Measurements from ENCODE around the gene FAF1. TPM values are rescaled to one million over a fixed set of nuclear protein-coding genes. Genes with fewer than 3 reads are reported as not detected.
"Not testable (repeated sequence)": the region's sequence is repeated elsewhere in the genome, so short reads cannot be mapped to it uniquely, and the experiment has no call there.

FAF1 gene
- polyA plus RNA-seq, 1 of the 3 experiments (the other 2 are of a cell fraction), result 8.7 TPM

DNA sequence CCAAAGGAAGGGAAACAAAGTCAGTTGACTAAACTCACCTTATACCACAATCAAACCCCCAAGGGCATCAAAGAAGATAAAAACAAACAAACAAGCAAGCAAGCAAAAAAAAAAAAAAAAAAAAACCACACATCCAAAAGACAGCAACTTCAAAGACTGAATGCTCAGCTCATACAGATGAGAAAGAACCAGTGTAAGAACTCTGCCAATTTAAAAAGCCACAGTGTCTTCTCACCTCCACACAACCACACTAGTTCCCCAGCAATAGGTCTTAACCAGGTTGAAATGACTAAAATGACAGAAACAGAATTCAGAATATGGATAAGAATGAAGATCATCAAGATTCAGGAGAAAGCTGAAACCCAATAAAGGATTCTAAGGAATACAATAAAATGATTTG, 193.4 kb downstream of the FAF1 start (continued):
- no peak for TF ChIP-seq REST (IDR thresholded peaks at IDR 0.05; ENCODE audit: low read depth, low read length)
- no peak for TF ChIP-seq ELF1 (IDR thresholded peaks at IDR 0.05)
- TF ChIP-seq SIN3A (IDR thresholded peaks at IDR 0.05; ENCODE audit: borderline replicate concordance, low read depth, low read length), result no peak
- TF ChIP-seq JUND (IDR thresholded peaks at IDR 0.05), result no peak

DNA sequence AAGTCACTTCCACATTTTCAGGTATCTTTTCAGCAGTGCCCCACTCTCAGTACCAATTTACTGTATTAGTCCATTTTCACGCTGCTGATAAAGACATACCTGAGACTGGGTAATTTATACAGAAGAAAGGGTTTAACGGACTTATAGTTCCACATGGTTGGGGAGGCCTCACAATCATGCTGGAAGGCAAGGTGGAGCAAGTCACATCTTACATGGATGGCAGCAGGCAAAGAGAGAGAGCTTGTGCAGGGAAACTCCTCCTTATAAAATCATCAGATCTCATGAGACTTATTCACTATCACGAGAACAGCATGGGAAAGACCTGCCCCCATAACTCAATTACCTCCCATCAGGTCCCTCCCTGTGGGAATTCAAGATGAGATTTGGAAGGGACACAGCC, 203.5 kb downstream of the FAF1 start:
- H3K36me3 ChIP-seq (replicated peaks in 1 of 2; ENCODE audit: control insufficient read depth in 1 of 2, insufficient read depth in 2 of 2, low read length in 1 of 2); H4K20me1 ChIP-seq (ENCODE audit: insufficient read depth); H2AFZ ChIP-seq (ENCODE audit: low read depth); H3K4me1 ChIP-seq (ENCODE audit: control insufficient read depth in 1 of 2, insufficient read depth in 2 of 2, low read depth in 1 of 2, low read length in 1 of 2); H3K79me2 ChIP-seq (ENCODE audit: insufficient read depth); H3K9me2 ChIP-seq; H3K9me3 ChIP-seq; CTCF ChIA-PET; H3K27me3 ChIP-seq (ENCODE audit: insufficient read depth); H3K27ac ChIP-seq (ENCODE audit: low read depth in 2 of 2, low read length in 1 of 2); H3K9ac ChIP-seq; H3K4me2 ChIP-seq; H3F3A ChIP-seq (replicated peaks; ENCODE audit: insufficient read depth); POLR2A ChIA-PET; DNase-seq; H3K4me3 ChIP-seq (ENCODE audit: low read depth in 2 of 2, low read length in 1 of 2): not testable (repeated sequence)
- 99% methylated on average over 3 of the region's 3 CpGs for WGBS (ENCODE audit: low lambda C conversion rate)

DNA sequence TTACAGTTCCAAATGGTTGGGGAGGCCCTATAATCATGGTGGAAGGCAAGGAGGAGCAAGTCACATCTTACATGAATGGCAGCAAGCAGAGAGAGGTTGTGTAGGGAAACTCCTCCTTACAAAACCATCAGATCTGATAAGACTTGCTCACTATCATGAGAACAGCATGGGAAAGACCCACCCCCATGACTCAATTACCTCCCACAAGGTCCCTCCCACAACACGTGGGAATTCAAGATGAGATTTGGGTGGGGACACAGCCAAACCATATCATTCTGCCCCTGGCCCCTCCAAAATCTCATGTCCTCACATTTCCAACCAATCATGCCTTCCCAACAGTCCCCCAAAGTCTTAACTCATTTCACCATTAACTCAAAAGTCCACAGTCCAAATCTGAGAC, 205.3 kb downstream of the FAF1 start:
- WGBS (ENCODE audit: low lambda C conversion rate), result 90% methylated on average over 1 of the region's 1 CpG
- CTCF ChIA-PET, result interaction anchor here (1.6 to 2.3 kb wide), 2 partner anchors 20 to 435 kb away, joined by 4 to 10 read pairs; no protein-coding TSS in a partner anchor
- H3K27ac ChIP-seq (ENCODE audit: low read depth in 2 of 2, low read length in 1 of 2); H3K4me1 ChIP-seq (ENCODE audit: control insufficient read depth in 1 of 2, insufficient read depth in 2 of 2, low read depth in 1 of 2, low read length in 1 of 2); H3K27me3 ChIP-seq (ENCODE audit: insufficient read depth); H3K9ac ChIP-seq; H3K36me3 ChIP-seq (replicated peaks in 1 of 2; ENCODE audit: control insufficient read depth in 1 of 2, insufficient read depth in 2 of 2, low read length in 1 of 2); H3K9me2 ChIP-seq; DNase-seq; H3K79me2 ChIP-seq (ENCODE audit: insufficient read depth); H4K20me1 ChIP-seq (ENCODE audit: insufficient read depth); H3K4me2 ChIP-seq; H3K9me3 ChIP-seq; H2AFZ ChIP-seq (ENCODE audit: low read depth); H3K4me3 ChIP-seq (ENCODE audit: low read depth in 2 of 2, low read length in 1 of 2); POLR2A ChIA-PET; H3F3A ChIP-seq (replicated peaks; ENCODE audit: insufficient read depth): not testable (repeated sequence)

DNA sequence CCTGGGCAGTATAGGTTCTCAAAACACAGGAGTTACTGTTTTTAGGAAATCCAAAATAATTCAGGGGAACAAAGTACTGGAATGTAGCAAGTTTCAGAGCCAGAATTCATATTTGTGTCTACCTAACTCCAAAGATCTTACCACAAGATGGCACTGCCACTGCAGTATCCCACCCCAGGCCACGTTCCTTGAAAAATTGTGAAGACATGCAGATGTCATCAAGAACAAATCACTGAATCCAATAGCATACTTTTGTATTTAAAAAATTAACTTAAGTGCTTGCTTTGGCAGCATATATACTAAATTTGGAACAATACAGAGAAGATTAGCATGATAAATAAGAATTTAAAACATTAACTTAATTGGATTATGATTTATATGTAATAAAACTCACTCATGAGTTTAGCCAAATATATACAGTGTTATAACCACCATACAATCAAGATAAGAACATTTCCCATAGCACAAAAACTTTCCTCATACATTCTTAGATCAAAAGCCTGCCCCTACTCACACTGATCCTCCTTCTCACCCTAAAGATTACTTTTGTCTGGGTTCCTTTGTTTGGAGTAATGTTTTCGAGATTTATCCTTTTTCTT, 209.9 kb downstream of the FAF1 start:
- peak; percentile 26 for DNase-seq
- no peaks in the 10 kb centered on the region for H3K79me2 ChIP-seq (ENCODE audit: insufficient read depth)
- peaks cover 0 to 10% of the 10 kb centered on the region in 2 experiments; a peak in 1 of 4 replicates for H3K4me1 ChIP-seq (ENCODE audit: control insufficient read depth in 1 of 2, insufficient read depth in 2 of 2, low read depth in 1 of 2, low read length in 1 of 2)
- TF ChIP-seq, protein P1, sequence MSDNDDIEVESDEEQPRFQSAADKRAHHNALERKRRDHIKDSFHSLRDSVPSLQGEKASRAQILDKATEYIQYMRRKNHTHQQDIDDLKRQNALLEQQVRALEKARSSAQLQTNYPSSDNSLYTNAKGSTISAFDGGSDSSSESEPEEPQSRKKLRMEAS (IDR thresholded peaks at IDR 0.05; ENCODE audit: low read depth), result no peak
- TF ChIP-seq, protein P2, sequence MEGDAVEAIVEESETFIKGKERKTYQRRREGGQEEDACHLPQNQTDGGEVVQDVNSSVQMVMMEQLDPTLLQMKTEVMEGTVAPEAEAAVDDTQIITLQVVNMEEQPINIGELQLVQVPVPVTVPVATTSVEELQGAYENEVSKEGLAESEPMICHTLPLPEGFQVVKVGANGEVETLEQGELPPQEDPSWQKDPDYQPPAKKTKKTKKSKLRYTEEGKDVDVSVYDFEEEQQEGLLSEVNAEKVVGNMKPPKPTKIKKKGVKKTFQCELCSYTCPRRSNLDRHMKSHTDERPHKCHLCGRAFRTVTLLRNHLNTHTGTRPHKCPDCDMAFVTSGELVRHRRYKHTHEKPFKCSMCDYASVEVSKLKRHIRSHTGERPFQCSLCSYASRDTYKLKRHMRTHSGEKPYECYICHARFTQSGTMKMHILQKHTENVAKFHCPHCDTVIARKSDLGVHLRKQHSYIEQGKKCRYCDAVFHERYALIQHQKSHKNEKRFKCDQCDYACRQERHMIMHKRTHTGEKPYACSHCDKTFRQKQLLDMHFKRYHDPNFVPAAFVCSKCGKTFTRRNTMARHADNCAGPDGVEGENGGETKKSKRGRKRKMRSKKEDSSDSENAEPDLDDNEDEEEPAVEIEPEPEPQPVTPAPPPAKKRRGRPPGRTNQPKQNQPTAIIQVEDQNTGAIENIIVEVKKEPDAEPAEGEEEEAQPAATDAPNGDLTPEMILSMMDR (IDR thresholded peaks at IDR 0.05), result peak; percentile 72
- peak; percentile 61 for TF ChIP-seq RAD21 (IDR thresholded peaks at IDR 0.05; ENCODE audit: low read length)
- no peak for TF ChIP-seq ELF1 (IDR thresholded peaks at IDR 0.05)
- TF ChIP-seq CHD2 (IDR thresholded peaks at IDR 0.05; ENCODE audit: low read length, partially characterized antibody), result no peak
- TF ChIP-seq SMC3 (IDR thresholded peaks at IDR 0.05; ENCODE audit: low read depth, low read length), result peak; percentile 51
- TF ChIP-seq, protein P3, sequence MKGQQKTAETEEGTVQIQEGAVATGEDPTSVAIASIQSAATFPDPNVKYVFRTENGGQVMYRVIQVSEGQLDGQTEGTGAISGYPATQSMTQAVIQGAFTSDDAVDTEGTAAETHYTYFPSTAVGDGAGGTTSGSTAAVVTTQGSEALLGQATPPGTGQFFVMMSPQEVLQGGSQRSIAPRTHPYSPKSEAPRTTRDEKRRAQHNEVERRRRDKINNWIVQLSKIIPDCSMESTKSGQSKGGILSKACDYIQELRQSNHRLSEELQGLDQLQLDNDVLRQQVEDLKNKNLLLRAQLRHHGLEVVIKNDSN (IDR thresholded peaks at IDR 0.05; ENCODE audit: borderline replicate concordance, low read depth), result no peak
- no peak for TF ChIP-seq IRF3 (IDR thresholded peaks at IDR 0.05; ENCODE audit: low read depth, low read length)
- TF ChIP-seq NFIC (IDR thresholded peaks at IDR 0.05; ENCODE audit: borderline replicate concordance), result no peak
- H3K4me2 ChIP-seq, result no peak overlapping the region
- H3K9me3 ChIP-seq, result no peaks in the 10 kb centered on the region
- 62% methylated on average over 2 of the region's 2 CpGs for WGBS (ENCODE audit: low lambda C conversion rate)
- no peak overlapping the region for H3K9ac ChIP-seq
- CTCF ChIA-PET, result interaction anchor here (0.7 to 1.3 kb wide), 2 partner anchors 25 to 382 kb away, joined by 3 to 7 read pairs; no protein-coding TSS in a partner anchor
- no peaks in the 10 kb centered on the region for H3K9me2 ChIP-seq
- no peak overlapping the region for H2AFZ ChIP-seq (ENCODE audit: low read depth)
- H3K27me3 ChIP-seq (ENCODE audit: insufficient read depth), result no peaks in the 10 kb centered on the region
- peaks cover 7% of the 10 kb centered on the region for H3F3A ChIP-seq (replicated peaks; ENCODE audit: insufficient read depth)
- POLR2A ChIA-PET, result no interaction called here
- no peak overlapping the region for H3K4me3 ChIP-seq (ENCODE audit: low read depth in 2 of 2, low read length in 1 of 2)
- H4K20me1 ChIP-seq (ENCODE audit: insufficient read depth), result no peaks in the 10 kb centered on the region
- H3K36me3 ChIP-seq (replicated peaks in 1 of 2; ENCODE audit: control insufficient read depth in 1 of 2, insufficient read depth in 2 of 2, low read length in 1 of 2), result no peaks in the 10 kb centered on the region
- no peak overlapping the region for H3K27ac ChIP-seq (ENCODE audit: low read depth in 2 of 2, low read length in 1 of 2)
